GM19351 (cell line): Measurements from ENCODE around the gene LRP5.

Experiments
- ATAC-seq: cut with Tn5 transposase; IDR thresholded peaks from one replicate; pipeline ENCODE4 v1.9.1; 2021; ENCODE audit warnings: mild to moderate bottlenecking, moderate library complexity; ENCODE audit not compliant: unreplicated experiment

The LRP5 gene

DNA sequence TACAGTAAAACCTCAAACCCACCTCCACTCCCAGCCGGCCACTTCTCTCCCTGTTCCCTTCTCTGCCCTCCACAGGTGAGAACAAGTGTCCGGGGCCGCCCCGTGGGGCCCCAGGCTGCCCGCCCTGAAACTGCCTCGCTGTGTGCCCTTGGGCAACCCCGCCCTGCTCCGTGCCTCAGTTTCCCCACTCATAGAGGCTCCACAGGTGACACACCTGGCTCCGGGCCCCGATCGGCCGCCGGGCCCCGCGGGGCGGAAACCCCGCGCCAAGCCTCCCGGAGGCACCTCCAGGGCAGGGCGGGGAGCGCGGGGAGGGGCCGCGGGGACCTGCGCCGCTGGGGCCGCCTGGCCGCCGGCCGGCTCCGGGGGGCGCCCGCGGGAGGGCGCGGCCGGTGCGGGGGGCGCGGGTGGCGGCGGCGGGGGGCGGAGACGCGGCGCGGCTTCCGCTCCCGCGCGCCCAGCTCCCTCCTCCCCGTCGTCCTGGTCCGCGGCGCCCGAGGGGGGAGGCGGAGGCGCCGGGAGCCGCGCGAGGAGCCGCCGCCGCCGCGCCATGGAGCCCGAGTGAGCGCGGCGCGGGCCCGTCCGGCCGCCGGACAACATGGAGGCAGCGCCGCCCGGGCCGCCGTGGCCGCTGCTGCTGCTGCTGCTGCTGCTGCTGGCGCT lies at the start of gene LRP5:
Gene LRP5, plus strand, starts transcription at position 475 of the 663 bp plus-strand sequence. Its CDS starts 124 bp downstream, at position 599.
- ATAC-seq, result no peak

DNA sequence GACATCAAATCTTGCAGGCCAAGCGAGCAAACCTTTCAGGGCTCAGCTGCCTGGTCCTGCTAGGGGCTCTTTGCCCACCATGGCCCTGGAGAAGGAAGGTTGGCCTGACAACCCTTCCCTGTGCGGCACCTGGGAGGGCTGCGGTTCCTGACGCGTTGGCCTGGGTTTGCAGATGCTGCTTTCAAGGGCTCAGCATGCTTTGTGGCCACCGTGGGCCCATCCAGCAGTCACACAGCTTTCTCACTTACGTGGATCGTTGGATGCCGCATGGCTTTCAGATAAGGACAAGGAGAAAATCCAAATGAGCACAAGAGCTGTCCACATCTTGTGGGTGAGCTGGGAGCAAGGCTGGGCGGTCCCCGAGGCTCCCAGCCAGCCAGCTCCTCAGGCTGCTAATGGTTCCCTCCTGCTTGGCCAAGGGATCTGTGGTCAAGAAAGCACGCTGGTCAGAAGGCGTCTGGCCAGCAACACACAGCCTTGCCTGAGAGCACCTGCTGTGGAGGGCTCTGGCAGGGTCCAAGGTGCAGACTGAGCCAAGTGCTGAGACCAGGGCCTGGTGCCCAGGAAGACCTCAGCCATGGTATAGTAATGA lies 48.9 kb upstream of the LRP5 start:
- no peak for ATAC-seq

DNA sequence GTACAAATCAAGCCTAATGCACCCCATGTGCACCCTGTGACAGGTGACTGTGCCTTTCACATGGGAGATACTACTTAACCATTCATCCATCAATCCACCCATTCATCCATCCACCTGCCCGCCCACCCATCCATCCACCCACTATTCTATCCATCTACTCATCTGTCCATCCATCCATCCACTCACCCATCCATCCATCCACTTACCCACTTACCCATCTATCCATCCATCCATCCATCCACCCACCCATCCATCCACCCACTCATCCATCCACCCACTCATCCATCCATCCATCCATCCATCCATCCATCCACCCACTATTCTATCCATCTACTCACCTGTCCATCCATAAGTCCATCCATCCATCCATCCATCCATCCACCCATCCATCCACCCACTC lies 48.1 kb upstream of the LRP5 start:
- ATAC-seq, result no peak

DNA sequence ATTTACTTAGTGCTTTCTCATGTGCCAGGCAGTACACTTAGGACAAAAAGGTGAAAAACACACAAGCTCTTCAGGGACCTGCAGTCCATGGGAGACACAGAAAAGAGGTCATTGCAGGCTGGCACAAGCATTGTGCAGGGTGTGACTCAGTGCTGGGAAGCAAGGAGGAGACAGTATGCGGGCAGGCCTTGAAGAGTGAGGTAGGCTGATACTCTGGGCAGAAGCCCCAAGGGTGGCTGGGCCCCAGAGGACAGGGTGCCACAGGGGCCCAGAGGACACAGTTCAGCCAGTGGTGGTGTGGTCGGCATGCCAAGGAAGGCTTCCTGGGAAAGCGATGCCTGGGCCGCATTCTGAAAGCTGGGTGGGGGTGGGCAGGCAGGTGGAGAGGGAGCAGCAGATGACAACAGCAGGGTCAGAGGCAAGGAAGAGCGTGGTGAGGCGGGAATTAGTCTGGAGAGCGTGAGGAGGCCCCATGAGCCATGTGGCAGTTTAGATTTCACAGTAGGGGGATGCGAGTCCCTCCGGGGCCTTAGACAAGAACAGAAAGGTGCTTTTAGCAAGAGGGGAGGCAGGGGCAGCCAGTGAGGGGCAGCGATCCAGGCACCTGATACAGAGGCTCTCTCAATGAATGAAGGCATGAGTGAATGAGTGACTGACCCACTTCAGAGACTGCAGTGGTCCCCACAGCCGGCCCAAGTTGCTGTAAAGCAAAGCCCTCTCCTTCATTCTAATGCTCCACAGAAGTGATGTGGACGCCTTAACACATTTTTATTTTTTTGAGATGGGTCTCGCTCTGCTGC lies 47.5 kb upstream of the LRP5 start:
- ATAC-seq, result no peak

DNA sequence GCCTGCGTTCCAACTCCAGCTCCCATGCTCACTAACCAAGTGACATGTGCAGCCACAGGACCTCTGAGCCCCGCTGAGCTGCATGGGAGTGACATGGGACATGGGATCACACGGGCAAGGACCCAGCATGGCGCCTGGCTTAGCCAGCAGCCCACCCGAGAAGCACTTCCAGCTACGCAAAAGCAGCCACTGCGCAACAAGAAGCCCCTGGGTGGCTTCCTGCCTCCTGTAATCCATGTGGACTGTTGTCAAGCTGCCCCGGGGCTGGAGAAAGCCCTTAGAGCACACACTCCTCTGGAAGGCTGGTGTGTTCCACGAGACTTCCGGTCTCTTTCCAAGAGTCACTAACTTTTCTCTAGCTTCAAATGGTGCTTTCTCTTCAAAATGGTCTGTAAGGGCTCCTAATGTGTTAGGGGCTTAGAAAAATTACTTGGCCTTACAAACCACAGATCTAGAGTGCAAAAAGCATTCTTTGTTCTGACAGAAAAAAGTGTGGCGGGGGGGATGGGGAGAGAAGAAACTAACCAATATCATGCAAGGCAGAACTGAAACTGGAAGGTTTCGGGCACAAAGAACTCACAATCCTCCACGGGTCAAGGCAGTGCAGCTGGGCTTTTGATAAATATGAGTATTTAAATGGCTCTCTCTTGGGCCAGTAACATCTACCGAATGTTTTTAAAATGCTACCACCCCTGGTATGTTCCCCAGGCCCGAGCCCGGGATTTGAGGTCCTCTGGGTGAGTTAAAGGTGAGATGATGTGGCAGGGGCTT lies 46.1 kb upstream of the LRP5 start:
- no peak for ATAC-seq

DNA sequence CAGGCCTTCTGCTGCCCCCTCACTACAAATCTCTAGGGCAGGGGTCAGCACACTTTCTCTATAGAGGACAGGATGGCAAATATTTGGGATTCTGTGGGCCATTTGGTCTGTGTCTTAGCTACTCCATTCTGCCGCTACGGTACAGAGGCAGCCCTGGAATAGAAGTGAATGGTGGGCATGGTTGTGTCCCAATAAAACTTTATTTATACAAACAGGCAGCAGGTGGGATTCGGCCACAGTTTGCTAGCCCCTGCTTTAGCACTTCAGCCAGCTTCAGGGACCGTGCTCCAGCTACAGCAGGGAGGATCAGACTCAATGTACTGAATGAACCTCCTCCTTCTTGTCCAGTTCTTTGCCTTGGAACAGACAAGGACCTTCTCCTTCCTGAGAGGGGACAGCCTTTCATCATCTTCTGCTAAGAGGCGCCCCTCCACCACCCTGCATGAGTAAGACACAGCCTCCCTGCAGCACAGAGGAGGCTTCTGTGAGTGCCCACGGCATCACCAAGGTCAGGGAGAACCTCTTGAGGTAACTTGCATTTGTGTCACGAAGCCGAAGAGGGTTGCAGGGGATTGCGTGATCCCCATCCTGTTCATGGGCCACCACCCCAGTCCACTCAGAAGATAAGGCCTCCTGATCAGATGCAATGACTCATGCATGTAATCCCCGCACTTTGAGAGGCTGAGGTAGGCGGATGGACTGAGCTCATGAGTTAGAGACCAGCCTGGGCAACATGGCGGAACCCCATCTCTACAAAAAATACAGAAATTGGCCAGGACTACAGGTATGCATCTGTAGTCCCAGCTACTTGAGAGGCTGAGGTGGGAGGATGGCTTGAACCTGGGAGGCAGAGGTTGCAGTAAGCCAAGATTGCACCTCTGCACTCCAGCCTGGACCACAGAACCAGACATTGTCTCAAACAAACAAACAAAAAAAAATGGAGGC lies 45.2 kb upstream of the LRP5 start:
- ATAC-seq, result no peak

DNA sequence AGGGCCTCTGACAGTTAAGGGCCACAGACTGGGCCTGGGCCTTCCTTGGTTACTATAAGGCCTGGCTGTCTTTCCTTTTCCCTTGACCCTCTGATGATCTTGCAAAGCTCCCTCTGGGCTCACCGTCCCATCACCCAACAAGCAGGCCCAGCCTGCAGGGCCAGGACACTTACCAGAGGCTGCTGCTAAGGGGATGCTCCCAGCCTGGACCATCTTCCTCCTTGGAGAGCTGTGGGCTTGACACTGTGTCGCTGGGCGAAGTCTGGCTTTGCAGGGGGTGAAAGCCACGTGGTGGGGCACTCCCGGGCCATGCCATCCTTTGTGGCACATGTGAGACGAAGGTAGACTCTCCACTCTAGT lies 44.5 kb upstream of the LRP5 start:
- no peak for ATAC-seq

DNA sequence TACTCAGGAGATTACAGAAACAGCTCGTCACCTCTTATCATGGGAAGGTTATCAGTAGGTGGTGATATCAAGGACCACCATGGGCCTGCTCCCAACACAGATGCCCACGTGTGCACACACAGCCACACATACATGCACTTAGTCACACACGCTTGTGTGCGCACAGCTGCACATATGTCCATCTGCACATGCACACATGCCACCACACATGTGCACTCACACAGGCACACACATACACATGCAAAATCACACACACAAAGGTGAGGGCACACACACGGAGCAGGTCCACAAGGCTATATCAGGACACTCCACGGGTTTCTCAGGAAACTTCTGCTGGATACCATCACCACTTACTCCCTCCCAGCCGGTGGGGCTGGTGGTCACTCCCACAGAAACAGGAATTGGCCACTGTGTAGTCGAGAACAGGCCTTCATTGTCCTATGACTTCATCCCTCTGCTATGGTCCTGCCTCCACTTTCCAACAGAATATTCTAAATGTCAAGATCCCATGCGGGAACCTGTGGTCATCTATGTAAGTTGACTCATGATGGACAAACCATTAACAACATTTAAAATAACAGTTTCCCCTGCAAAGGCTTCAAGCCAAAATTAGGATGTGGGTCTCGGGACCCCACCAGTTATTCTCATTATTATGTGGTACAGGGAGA lies 42.8 kb upstream of the LRP5 start:
- no peak for ATAC-seq

DNA sequence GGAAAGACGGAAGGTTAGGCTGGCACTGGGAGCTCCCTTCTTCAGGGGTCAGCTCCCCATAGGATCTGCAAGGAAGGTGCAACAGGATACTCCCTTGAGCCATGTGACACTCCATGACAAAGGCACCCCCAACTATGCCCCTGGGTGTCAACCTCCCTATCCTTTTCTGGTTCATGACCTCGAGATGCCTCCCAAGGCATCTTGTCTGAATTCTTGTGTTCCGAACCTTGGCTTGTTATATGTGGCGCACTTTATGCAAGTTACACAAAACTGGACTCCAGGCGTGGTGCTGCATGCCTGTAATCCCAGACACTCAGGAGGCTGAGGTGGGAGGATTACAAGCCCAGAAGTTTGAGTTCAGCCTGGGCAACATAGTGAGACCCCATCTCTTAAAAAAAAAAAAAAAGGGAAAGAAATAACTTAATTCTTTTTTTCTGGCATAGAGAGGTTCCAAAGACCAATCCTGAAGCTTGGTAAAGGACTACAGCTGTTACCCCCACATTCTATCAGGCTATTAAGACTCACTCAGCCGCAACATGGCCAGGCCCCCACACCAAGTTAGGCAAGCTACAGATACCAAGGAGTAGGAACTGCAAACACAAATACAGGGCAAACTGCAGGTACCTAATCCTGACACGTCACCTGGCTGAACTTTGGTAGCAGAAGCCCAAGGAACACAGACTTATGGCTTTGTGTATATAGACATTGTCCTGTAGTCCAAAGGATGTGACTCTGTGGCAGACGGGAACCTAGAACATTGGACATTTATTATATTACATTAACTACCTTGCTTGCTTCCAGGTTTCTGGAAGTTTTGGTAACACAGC lies 42.0 kb upstream of the LRP5 start:
- ATAC-seq, result no peak

DNA sequence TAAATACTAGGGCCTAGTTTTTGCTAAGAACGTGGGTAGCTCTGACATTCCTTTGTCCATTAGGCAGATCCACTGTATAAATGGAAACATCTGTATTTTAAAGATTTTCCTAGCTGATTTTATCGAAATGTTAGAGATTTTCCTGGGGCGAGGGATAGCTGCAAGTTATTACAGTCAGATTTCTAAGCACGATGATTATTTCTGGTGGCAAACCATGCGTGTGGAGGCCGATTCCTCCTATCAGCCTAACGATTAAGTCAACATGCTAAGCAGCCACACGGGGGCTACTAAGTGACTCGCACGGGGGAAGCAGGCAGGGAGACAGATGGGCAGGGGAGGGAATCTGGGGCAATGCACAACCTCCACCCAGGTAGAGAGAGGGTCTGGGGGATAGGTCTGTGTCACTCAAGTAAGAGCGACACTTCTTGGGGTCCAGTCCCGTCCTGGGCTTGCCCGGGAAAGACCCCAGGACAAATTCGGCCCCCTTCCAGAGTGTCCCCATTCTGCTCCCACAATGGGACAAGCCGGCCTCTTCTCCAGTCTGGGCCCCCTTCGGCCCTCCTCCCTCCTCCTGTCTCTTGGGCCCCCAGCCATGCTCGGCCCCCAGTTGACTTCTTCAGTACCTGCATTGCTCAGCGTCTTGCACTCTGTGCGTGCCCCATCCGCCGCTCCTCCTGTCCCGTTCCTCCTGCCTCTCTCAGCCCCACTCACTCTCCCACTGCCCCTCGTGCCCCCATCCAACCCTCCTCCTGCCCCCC lies 41.2 kb upstream of the LRP5 start:
- ATAC-seq, result no peak

DNA sequence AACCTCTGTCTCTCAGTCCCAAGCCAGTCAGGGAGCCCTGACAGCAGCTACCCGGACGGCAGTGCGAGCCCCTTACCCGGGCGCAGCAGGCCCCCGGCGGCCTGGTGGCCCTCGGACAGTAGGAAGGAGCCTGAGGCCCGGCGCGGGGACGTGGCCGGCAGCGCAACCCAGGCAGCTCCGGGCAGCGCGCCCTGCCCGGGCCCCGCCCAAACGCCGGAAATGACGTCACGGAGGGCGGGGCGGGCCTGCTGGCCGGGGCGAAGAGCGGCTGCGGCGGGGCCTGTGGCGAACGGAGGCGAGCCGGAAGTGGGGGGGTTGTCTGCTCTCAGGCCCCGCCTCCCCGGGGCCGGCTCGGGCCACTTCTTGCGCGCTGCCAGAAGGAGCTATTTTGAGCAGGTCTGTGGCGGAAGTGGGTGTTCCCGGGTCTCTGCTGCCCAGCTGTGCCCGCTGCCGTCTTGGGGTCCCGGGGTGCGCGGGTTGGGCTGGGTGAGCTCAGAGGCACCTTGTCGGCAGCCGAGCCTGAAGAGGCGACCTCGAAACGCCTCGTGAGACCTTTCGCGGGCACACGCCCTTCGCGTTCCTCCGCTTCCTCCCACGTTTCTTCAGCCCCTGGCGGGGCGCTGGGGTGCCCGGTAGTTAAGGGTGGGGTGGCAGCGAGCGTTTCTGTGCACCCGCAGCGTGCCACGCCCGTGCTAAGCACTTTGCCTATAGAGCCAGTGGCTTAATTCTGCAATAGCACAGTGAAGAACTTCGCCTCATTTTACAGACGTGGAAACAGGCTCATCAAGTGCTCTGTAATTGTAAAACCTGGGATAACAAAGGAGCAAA lies 40.4 kb upstream of the LRP5 start, which contains the start of gene C11orf24:
Gene C11orf24, minus strand, starts transcription at position 193 of the 828 bp plus-strand sequence. CDS start 8,206 bp downstream, outside the sequence.
- peak; percentile 53 for ATAC-seq

DNA sequence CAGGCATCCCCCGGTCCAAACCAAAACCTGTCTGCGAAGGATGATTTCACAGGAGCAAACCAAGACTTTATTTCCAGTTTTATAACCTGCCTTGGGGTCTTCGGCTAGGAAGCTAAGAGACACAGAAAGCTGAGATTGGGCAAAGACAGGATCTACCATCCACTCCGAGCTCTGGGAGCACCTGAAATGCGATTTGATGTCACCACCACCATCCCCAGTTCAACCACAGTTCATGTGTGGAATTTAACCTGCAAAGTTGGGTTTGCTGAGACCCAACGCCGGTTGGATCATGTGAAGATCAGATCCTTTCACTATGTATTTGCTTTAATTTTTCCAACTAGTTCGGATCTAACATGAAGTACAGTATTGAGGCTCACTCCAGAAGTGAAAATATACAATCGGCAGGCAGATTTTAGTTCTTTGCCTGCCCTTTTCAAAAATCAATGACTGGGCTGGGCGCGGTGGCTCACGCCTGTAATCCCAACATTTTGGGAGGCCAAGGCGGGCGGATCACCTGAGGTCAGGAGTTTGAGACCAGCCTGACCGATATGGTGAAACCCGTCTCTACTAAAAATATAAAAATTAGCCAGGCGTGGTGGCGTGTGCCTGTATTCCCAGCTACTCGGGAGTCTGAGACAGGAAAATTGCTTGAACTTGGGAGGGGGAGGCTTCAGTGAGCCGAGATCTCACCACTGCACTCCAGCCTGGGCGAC lies 39.2 kb upstream of the LRP5 start:
- no peak for ATAC-seq

DNA sequence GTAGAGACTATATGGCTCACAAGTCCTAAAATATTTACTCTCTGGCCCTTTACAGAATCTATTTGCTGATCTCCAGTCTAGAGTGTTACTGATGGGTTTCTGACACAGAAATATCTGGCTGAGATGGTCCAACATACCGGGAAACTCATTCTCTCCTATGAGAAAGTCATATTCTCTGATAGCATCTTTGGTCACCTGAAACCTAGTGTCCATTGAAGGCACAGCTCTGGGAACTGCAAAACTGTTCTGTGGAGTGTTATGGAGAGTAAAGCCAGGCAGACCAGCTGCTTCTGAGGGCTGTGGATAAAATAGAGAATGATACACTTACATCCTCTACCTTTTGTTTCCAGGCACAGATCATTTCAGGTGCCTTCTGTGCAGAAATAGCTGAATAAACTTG lies 38.1 kb upstream of the LRP5 start:
- ATAC-seq, result no peak

DNA sequence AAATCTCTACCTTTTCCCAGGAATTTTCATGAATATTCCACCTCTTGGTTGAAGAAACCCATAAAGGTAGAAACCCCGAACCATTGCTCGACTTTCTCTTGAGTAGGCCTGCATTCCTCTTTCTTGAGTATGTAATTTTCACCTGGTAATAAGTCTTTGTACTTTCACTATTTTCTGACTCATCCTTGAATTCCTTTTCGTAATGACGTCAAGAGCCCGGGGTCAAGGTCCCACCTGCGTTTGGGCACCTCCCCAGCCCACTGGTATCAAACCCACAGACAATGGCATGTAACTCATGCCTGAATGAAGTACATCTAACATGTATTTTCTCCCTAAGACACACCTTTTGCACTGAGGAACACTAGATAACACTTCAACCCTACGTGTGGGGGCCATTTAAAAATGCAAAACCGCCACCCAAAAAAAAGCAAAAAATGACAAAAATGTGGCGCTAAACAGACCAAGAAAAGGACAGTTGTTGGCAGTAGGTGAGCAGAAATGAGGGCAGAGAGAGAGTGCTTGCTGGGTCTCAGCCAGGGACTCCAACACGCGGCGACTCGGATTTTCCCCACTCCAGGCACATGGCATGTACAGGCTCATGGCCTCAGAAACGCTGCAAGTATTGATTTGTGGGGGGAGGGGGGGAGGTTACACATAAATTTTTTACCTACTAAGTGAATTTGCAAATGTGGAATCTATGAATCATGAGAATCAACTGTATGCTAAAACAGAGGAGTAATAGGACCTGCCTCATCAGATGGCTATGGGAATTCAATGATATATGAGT lies 36.5 kb upstream of the LRP5 start:
- ATAC-seq, result no peak

DNA sequence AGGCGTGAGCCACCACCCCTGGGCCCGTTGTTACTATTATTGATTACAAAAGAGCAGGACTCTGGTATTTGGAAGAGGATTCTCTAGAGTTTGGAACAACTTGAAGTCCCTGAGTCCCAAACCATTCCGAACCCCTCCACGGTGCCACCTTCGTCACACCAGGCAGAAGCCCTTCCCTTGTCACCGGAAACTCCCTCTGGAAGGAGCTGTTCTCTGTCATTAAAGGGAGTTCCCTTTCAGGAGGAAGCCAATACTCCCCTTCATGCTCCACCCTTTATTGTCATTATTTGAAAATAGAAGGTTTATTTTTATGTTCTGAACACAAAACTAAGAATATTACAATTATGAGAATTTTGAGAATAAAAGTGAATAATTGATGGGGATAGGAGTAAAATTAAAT lies 35.5 kb upstream of the LRP5 start:
- ATAC-seq, result no peak

DNA sequence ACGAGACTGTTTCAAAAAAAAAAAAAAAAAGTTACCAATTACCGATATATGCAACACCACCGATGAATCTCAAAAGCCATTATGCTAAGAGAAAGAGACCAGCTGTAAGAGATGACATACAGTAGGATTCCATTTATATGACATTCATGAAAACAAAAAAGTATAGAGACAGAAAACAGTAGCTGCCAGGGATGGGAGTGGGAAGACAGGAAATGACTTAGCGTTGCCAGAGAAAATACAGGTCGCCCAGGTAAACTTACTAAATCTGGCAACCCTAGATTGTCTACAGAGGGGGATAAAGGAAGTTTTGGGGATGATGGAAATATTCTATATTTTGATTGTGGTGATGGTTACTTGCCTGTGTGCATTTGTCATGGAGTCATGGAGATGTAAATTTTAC lies 32.7 kb upstream of the LRP5 start:
- ATAC-seq, result no peak
